ENCODE results near the gene IDUA. TPM values are rescaled to one million over a fixed set of nuclear protein-coding genes. Genes with fewer than 3 reads are reported as not detected.
"Not testable (repeated sequence)": the region's sequence is repeated elsewhere in the genome, so short reads cannot be mapped to it uniquely, and the experiment has no call there.

The IDUA gene
- total and polyA plus RNA-seq, 7 experiments from 2014 or later, result 8.3 to 72.4 (median 62.9) TPM

- H3K36me3 ChIP-seq (ENCODE audit: control insufficient read depth in 2 of 3, insufficient read depth in 3 of 3, low read length in 3 of 3); H3K27ac Mint-ChIP-seq; H3K27ac ChIP-seq (ENCODE audit: low read depth, low read length); H3K36me3 Mint-ChIP-seq; intact Hi-C loops (cut with micrococcal nuclease); CTCF ChIA-PET; DNase-seq; H3K9me3 ChIP-seq (ENCODE audit: control insufficient read depth in 2 of 3, low read length in 3 of 3); H3K4me1 ChIP-seq (ENCODE audit: control insufficient read depth in 2 of 2, insufficient read depth in 2 of 2, low read length in 2 of 2); ATAC-seq; H3K4me3 ChIP-seq (ENCODE audit: low read length); POLR2A ChIA-PET; H3K9me3 Mint-ChIP-seq: not testable (repeated sequence)
- Mint-ChIP-seq H3K4me1 (peaks cover 0 to 15% (median 13%) of the 10 kb centered on the region in 7 donors), H3K27me3 (peaks cover 9 to 45% (median 24%) of the 10 kb centered on the region in 5 donors), H3K4me3 (peak overlapping the region in 3 of 10 donors; percentile 30 to 72 (median 43))
- peaks cover 3 to 11% of the 10 kb centered on the region in 2 donors for H3K27me3 ChIP-seq (ENCODE audit: control insufficient read depth in 2 of 2, insufficient read depth in 2 of 2, low read length in 2 of 2)
Measured at GRCh38 chr4:999240-999863, 12.5 kb downstream of the IDUA start.

- DNase-seq (no peak), ATAC-seq (no peak)
- Mint-ChIP-seq H3K27ac (no peak overlapping the region), H3K4me1 (peaks cover 0 to 15% (median 13%) of the 10 kb centered on the region in 7 donors), H3K27me3 (peaks cover 15 to 50% (median 28%) of the 10 kb centered on the region in 5 donors), H3K36me3 (no peaks in the 10 kb centered on the region), H3K9me3 (peaks cover 0 to 2% (median 0%) of the 10 kb centered on the region in 11 donors), H3K4me3 (peak overlapping the region in 1 of 10 donors; percentile 14)
- no peak overlapping the region for H3K27ac ChIP-seq (ENCODE audit: low read depth, low read length)
- H3K9me3 ChIP-seq (ENCODE audit: control insufficient read depth in 2 of 3, low read length in 3 of 3), result no peaks in the 10 kb centered on the region
- ChIA-PET POLR2A (no interaction called here), CTCF (no interaction called here)
- peaks cover 3 to 11% of the 10 kb centered on the region in 2 donors for H3K27me3 ChIP-seq (ENCODE audit: control insufficient read depth in 2 of 2, insufficient read depth in 2 of 2, low read length in 2 of 2)
- peaks cover 0 to 9% of the 10 kb centered on the region in 2 donors for H3K4me1 ChIP-seq (ENCODE audit: control insufficient read depth in 2 of 2, insufficient read depth in 2 of 2, low read length in 2 of 2)
- intact Hi-C loops (cut with micrococcal nuclease), result no loop called here
- no peaks in the 10 kb centered on the region for H3K36me3 ChIP-seq (ENCODE audit: control insufficient read depth in 2 of 3, insufficient read depth in 3 of 3, low read length in 3 of 3)
- no peak overlapping the region for H3K4me3 ChIP-seq (ENCODE audit: low read length)
Measured at GRCh38 chr4:999882-1000425, 13.1 kb downstream of the IDUA start.

- no peak for DNase-seq
- Mint-ChIP-seq H3K9me3 (peaks cover 0 to 5% (median 0%) of the 10 kb centered on the region in 11 donors), H3K27ac (no peak overlapping the region), H3K36me3 (no peaks in the 10 kb centered on the region), H3K4me3 (peak overlapping the region in 1 of 10 donors; percentile 14), H3K27me3 (peaks cover 18 to 52% (median 32%) of the 10 kb centered on the region in 5 donors), H3K4me1 (peaks cover 0 to 15% (median 13%) of the 10 kb centered on the region in 7 donors)
- H3K36me3 ChIP-seq (ENCODE audit: control insufficient read depth in 2 of 3, insufficient read depth in 3 of 3, low read length in 3 of 3), result no peaks in the 10 kb centered on the region
- H3K4me1 ChIP-seq (ENCODE audit: control insufficient read depth in 2 of 2, insufficient read depth in 2 of 2, low read length in 2 of 2), result peaks cover 0 to 9% of the 10 kb centered on the region in 2 donors
- CTCF ChIA-PET, result no interaction called here
- ATAC-seq, result no peak
- no peak overlapping the region for H3K4me3 ChIP-seq (ENCODE audit: low read length)
- intact Hi-C loops (cut with micrococcal nuclease), result no loop called here
- peaks cover 3 to 16% of the 10 kb centered on the region in 2 donors for H3K27me3 ChIP-seq (ENCODE audit: control insufficient read depth in 2 of 2, insufficient read depth in 2 of 2, low read length in 2 of 2)
- POLR2A ChIA-PET, result no interaction called here
- H3K9me3 ChIP-seq (ENCODE audit: control insufficient read depth in 2 of 3, low read length in 3 of 3), result no peaks in the 10 kb centered on the region
- no peak overlapping the region for H3K27ac ChIP-seq (ENCODE audit: low read depth, low read length)
Measured at GRCh38 chr4:1000686-1001260, 13.9 kb downstream of the IDUA start.

GRCh38 chr4:1001561-1002130 lies 14.8 kb downstream of the IDUA start:
- Mint-ChIP-seq H3K36me3 (peaks cover 0 to 3% (median 0%) of the 10 kb centered on the region in 5 donors), H3K9me3 (peaks cover 0 to 5% (median 0%) of the 10 kb centered on the region in 11 donors), H3K4me3 (peak overlapping the region in 2 of 10 donors; percentile 5 to 36), H3K27ac (no peak overlapping the region), H3K4me1 (peaks cover 0 to 15% (median 13%) of the 10 kb centered on the region in 7 donors), H3K27me3 (peaks cover 24 to 50% (median 34%) of the 10 kb centered on the region in 5 donors)
- Histone ChIP-seq H3K36me3 (ENCODE audit: control insufficient read depth in 2 of 3, insufficient read depth in 3 of 3, low read length in 3 of 3) (no peaks in the 10 kb centered on the region), H3K4me3 (ENCODE audit: low read length) (no peak overlapping the region), H3K9me3 (ENCODE audit: control insufficient read depth in 2 of 3, low read length in 3 of 3) (no peaks in the 10 kb centered on the region), H3K4me1 (ENCODE audit: control insufficient read depth in 2 of 2, insufficient read depth in 2 of 2, low read length in 2 of 2) (peaks cover 0 to 9% of the 10 kb centered on the region in 2 donors), H3K27me3 (ENCODE audit: control insufficient read depth in 2 of 2, insufficient read depth in 2 of 2, low read length in 2 of 2) (peaks cover 3 to 16% of the 10 kb centered on the region in 2 donors), H3K27ac (ENCODE audit: low read depth, low read length) (no peak overlapping the region)
- no peak for ATAC-seq
- no peak for DNase-seq
- ChIA-PET CTCF (no interaction called here), POLR2A (no interaction called here)
- intact Hi-C loops (cut with micrococcal nuclease), result no loop called here

- Mint-ChIP-seq H3K36me3 (peaks cover 0 to 3% (median 0%) of the 10 kb centered on the region in 5 donors), H3K4me1 (peaks cover 0 to 18% (median 12%) of the 10 kb centered on the region in 7 donors), H3K27me3 (peaks cover 29 to 51% (median 39%) of the 10 kb centered on the region in 5 donors), H3K4me3 (peak overlapping the region in 2 of 10 donors; percentile 5 to 36), H3K27ac (no peak overlapping the region), H3K9me3 (peaks cover 0 to 5% (median 0%) of the 10 kb centered on the region in 11 donors)
- POLR2A ChIA-PET, result no interaction called here
- Histone ChIP-seq H3K27me3 (ENCODE audit: control insufficient read depth in 2 of 2, insufficient read depth in 2 of 2, low read length in 2 of 2) (peaks cover 3 to 16% of the 10 kb centered on the region in 2 donors), H3K4me3 (ENCODE audit: low read length) (no peak overlapping the region), H3K36me3 (ENCODE audit: control insufficient read depth in 2 of 3, insufficient read depth in 3 of 3, low read length in 3 of 3) (no peaks in the 10 kb centered on the region), H3K4me1 (ENCODE audit: control insufficient read depth in 2 of 2, insufficient read depth in 2 of 2, low read length in 2 of 2) (peaks cover 0 to 9% of the 10 kb centered on the region in 2 donors), H3K27ac (ENCODE audit: low read depth, low read length) (no peak overlapping the region), H3K9me3 (ENCODE audit: control insufficient read depth in 2 of 3, low read length in 3 of 3) (no peaks in the 10 kb centered on the region)
- ATAC-seq (peak; percentile 26), DNase-seq (peak in 1 of 9 donors; percentile 20)
- CTCF ChIA-PET, result no interaction called here
- intact Hi-C loops (cut with micrococcal nuclease), result no loop called here
Measured at GRCh38 chr4:1002131-1002630, 15.3 kb downstream of the IDUA start.

GRCh38 chr4:1002631-1003251 lies 15.9 kb downstream of the IDUA start:
- H3K4me1 Mint-ChIP-seq, result peaks cover 0 to 17% (median 12%) of the 10 kb centered on the region in 7 donors
- intact Hi-C loops (cut with micrococcal nuclease), result no loop called here
- Histone ChIP-seq H3K27ac (ENCODE audit: low read depth, low read length) (no peak overlapping the region), H3K4me3 (ENCODE audit: low read length) (no peak overlapping the region), H3K27me3 (ENCODE audit: control insufficient read depth in 2 of 2, insufficient read depth in 2 of 2, low read length in 2 of 2) (peaks cover 3 to 16% of the 10 kb centered on the region in 2 donors), H3K4me1 (ENCODE audit: control insufficient read depth in 2 of 2, insufficient read depth in 2 of 2, low read length in 2 of 2) (peaks cover 0 to 6% of the 10 kb centered on the region in 2 donors), H3K36me3 (ENCODE audit: control insufficient read depth in 2 of 3, insufficient read depth in 3 of 3, low read length in 3 of 3) (no peaks in the 10 kb centered on the region), H3K9me3 (ENCODE audit: control insufficient read depth in 2 of 3, low read length in 3 of 3) (no peaks in the 10 kb centered on the region)
- POLR2A ChIA-PET, result no interaction called here
- H3K27me3 Mint-ChIP-seq, result peaks cover 35 to 55% (median 42%) of the 10 kb centered on the region in 5 donors
- DNase-seq, result no peak
- H3K27ac Mint-ChIP-seq, result no peak overlapping the region
- CTCF ChIA-PET, result no interaction called here
- peak overlapping the region in 1 of 10 donors; percentile 60 for H3K4me3 Mint-ChIP-seq
- ATAC-seq, result no peak
- peaks cover 0 to 3% (median 0%) of the 10 kb centered on the region in 5 donors for H3K36me3 Mint-ChIP-seq
- H3K9me3 Mint-ChIP-seq, result peaks cover 0 to 5% (median 0%) of the 10 kb centered on the region in 11 donors

Measured in naive thymus-derived CD4-positive, alpha-beta T cell (primary cell).